ENCODE data around the gene SPOCK1. TPM values are rescaled to one million over a fixed set of nuclear protein-coding genes. Genes with fewer than 3 reads are reported as not detected.

The SPOCK1 gene
- total RNA-seq, 4 donors from 2014 or later: 1.1 to 6.4 (median 4.2) TPM; not detected in 1

GRCh38 chr5:137410234-137411010 lies 88.7 kb downstream of the SPOCK1 start:
- TF ChIP-seq POLR2A (IDR thresholded peaks at IDR 0.05) (no peak), CTCF (IDR thresholded peaks at IDR 0.05) (no peak)
- no peaks in the 10 kb centered on the region for H3K27me3 ChIP-seq
- no peaks in the 10 kb centered on the region for H3K9me3 ChIP-seq
- H3K27ac ChIP-seq: no peak overlapping the region
- H3K4me1 ChIP-seq: no peaks in the 10 kb centered on the region
- H3K4me3 ChIP-seq: no peak overlapping the region
- no peak for DNase-seq
- no peaks in the 10 kb centered on the region for H3K36me3 ChIP-seq

GRCh38 chr5:137409736-137410135 lies 89.4 kb downstream of the SPOCK1 start:
- no peaks in the 10 kb centered on the region for H3K36me3 ChIP-seq
- no peaks in the 10 kb centered on the region for H3K4me1 ChIP-seq
- DNase-seq: no peak
- H3K4me3 ChIP-seq: no peak overlapping the region
- no peak overlapping the region for H3K27ac ChIP-seq
- H3K9me3 ChIP-seq: no peaks in the 10 kb centered on the region
- H3K27me3 ChIP-seq: no peaks in the 10 kb centered on the region
- no peak for TF ChIP-seq POLR2A (IDR thresholded peaks at IDR 0.05)
- no peak for TF ChIP-seq CTCF (IDR thresholded peaks at IDR 0.05)

GRCh38 chr5:137407090-137407489 lies 92.0 kb downstream of the SPOCK1 start:
- H3K4me1 ChIP-seq: no peaks in the 10 kb centered on the region

GRCh38 chr5:137405393-137405792 lies 93.7 kb downstream of the SPOCK1 start:
- Histone ChIP-seq H3K27me3 (no peaks in the 10 kb centered on the region), H3K36me3 (no peaks in the 10 kb centered on the region), H3K4me3 (no peak overlapping the region), H3K9me3 (no peaks in the 10 kb centered on the region), H3K4me1 (no peaks in the 10 kb centered on the region), H3K27ac (no peak overlapping the region)
- no peak for DNase-seq
- TF ChIP-seq CTCF (IDR thresholded peaks at IDR 0.05): no peak
- no peak for TF ChIP-seq POLR2A (IDR thresholded peaks at IDR 0.05)

More at GRCh38 chr5:137407090-137407489, 92.0 kb downstream of the SPOCK1 start:
- Histone ChIP-seq H3K27ac (no peak overlapping the region), H3K27me3 (no peaks in the 10 kb centered on the region), H3K36me3 (no peaks in the 10 kb centered on the region), H3K4me3 (no peak overlapping the region), H3K9me3 (no peaks in the 10 kb centered on the region)
- no peak for DNase-seq
- TF ChIP-seq POLR2A (IDR thresholded peaks at IDR 0.05) (no peak), CTCF (IDR thresholded peaks at IDR 0.05) (no peak)

GRCh38 chr5:137403869-137404268 lies 95.3 kb downstream of the SPOCK1 start:
- no peaks in the 10 kb centered on the region for H3K9me3 ChIP-seq
- H3K27me3 ChIP-seq: no peaks in the 10 kb centered on the region
- H3K27ac ChIP-seq: no peak overlapping the region
- H3K4me3 ChIP-seq: no peak overlapping the region
- no peak for DNase-seq
- H3K4me1 ChIP-seq: no peaks in the 10 kb centered on the region
- H3K36me3 ChIP-seq: no peaks in the 10 kb centered on the region
- TF ChIP-seq CTCF (IDR thresholded peaks at IDR 0.05) (no peak), POLR2A (IDR thresholded peaks at IDR 0.05) (no peak)

Data from Peyer's patch (tissue), 4 donors.